Coronary artery (tissue), 2 donors: ENCODE data around the gene ZP2.

Source experiments
- DNase-seq: peaks from one replicate; pipeline ENCODE4 v3.0.0-alpha.2; 2017; ENCODE audit warnings: low spot score
- H3K27ac ChIP-seq, 2 donors: fragments of 200-600 bp; sonication (generic); one replicate each; pipeline ENCODE4 v1.5.1; 2016 to 2019
- H3K4me3 ChIP-seq: fragments of 200-600 bp; sonication (generic); 2 replicates; pipeline ENCODE4 v1.5.1; 2016; ENCODE audit warnings: mild to moderate bottlenecking, moderate library complexity
- TF ChIP-seq, protein P1 (sequence below): fragments of 200-600 bp; sonication (generic); IDR thresholded peaks from one replicate; pipeline ENCODE4 v1.5.1; 2019; ENCODE audit warnings: antibody characterized with exemption

The ZP2 gene

GRCh38 chr16:21217121-21217520 is 5.7 kb upstream of the ZP2 start:
- Histone ChIP-seq H3K4me3 (no peak overlapping the region), H3K27ac (no peak overlapping the region)
- TF ChIP-seq, protein P1, sequence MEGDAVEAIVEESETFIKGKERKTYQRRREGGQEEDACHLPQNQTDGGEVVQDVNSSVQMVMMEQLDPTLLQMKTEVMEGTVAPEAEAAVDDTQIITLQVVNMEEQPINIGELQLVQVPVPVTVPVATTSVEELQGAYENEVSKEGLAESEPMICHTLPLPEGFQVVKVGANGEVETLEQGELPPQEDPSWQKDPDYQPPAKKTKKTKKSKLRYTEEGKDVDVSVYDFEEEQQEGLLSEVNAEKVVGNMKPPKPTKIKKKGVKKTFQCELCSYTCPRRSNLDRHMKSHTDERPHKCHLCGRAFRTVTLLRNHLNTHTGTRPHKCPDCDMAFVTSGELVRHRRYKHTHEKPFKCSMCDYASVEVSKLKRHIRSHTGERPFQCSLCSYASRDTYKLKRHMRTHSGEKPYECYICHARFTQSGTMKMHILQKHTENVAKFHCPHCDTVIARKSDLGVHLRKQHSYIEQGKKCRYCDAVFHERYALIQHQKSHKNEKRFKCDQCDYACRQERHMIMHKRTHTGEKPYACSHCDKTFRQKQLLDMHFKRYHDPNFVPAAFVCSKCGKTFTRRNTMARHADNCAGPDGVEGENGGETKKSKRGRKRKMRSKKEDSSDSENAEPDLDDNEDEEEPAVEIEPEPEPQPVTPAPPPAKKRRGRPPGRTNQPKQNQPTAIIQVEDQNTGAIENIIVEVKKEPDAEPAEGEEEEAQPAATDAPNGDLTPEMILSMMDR: no peak
- DNase-seq: peak; percentile 1

DNA sequence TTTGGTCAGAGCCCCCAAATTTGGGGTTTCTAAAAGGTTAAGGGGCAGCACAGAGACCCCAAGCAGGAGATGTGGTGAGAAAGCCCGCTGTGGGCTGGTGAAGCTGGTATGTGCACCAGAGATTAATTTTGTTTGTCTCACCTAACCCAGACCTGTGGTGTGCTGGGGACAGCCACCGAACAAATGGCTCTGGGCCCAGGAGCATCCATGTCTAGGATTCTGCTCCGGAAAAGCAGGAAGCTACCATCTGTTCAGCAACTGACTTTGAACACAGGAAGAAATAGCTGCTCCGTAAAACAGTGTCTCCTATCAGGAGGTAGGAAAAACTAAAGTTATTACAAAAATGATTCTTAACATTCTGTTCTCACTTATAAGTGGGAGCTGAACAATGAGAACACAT is 2.7 kb upstream of the ZP2 start:
- H3K27ac ChIP-seq: no peak overlapping the region
- TF ChIP-seq, protein P1: no peak
- DNase-seq: no peak

GRCh38 chr16:21208446-21209230 is 2.7 kb downstream of the ZP2 start:
- no peak overlapping the region for H3K4me3 ChIP-seq
- no peak overlapping the region for H3K27ac ChIP-seq
- TF ChIP-seq, protein P1: no peak
- no peak for DNase-seq

More for the DNA sequence above, 2.7 kb upstream of the ZP2 start:
- no peak overlapping the region for H3K4me3 ChIP-seq

DNA sequence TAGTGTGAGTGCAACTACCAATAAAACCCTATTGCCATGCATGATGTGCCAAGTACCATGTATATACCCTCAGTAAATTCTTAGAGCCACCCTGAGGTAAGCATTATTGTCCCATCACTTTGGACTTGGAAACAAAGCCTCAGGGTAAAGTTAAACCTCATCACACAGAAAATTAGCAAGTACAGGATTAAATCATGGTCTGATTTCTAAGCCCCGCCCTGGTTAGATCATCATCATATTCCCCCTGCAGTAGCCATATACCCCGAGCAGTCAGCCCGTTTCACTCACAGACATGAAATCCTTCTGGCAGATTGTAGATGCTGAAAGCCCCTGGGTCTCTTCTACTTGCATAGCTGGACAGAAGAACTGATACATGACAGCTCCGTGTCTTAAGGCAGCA is 4.8 kb downstream of the ZP2 start:
- no peak for DNase-seq
- TF ChIP-seq, protein P1: no peak
- Histone ChIP-seq H3K27ac (no peak overlapping the region), H3K4me3 (no peak overlapping the region)

DNA sequence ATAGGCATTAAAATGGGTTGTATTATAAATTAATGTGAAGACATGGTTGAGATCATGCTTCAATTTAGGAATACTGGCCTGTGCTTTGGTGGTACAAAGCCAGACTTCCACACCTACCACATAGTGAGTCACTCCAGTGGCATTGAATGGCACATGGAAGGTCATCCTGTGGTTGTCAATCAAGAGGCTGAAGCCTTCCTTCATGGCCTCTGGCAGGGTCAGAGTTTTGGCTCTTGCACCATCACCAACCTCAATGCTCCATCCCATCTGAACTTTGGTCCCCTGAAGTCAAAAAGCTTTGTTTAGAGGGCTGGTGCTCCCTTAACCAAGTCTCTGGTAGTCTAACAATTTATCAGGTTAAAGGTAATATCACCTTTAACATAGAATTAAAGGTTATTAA is 6.1 kb downstream of the ZP2 start:
- Histone ChIP-seq H3K27ac (no peak overlapping the region), H3K4me3 (no peak overlapping the region)
- TF ChIP-seq, protein P1: no peak
- no peak for DNase-seq

DNA sequence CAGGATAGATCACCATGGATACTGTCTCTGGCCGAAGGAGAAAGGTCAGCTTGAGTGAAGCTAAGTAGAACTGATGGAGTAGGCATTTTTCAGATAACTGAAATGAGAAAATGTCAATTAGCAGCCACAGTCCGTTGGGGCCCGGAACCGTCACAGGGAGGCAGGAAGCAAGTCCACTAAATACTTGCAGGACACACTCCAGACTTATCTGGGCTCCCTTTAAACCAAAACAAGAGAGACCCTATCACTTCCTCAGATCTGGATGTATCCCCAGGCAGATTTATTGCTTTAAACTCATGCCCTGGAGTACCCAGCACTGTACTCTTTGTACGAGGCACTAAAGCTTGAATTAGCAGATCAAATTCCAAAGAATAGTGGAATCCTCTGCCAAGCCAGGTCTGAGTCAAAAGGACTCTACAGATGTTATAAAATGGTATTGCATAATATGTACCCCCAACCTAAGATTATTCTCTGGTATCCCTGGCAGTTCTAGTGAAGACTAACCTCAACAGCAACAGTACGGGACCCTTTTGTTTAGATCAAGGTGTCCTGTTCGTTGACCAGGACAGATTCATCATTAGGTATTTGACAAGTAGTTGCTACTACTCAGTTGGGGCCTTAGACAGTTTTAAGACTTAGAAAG is 8.1 kb downstream of the ZP2 start:
- DNase-seq: no peak
- no peak overlapping the region for H3K27ac ChIP-seq
- TF ChIP-seq, protein P1: no peak

More for the DNA sequence above, 8.1 kb downstream of the ZP2 start:
- no peak overlapping the region for H3K4me3 ChIP-seq
